DND-41 (cell line): ENCODE measurements around the gene PLP1.

Experiments used
- CTCF ChIP-seq: IDR thresholded peaks from 2 replicates; pipeline ENCODE4 v1.5.1; 2012; ENCODE audit warnings: borderline replicate concordance, low read length, moderate library complexity, mild to moderate bottlenecking; ENCODE audit not compliant: poor library complexity, severe bottlenecking; ENCODE audit errors: extremely low read depth
- EZH2 ChIP-seq: IDR thresholded peaks from 3 replicates; pipeline ENCODE4 v1.6.1; 2012; ENCODE audit warnings: borderline replicate concordance, low read depth, mild to moderate bottlenecking, moderate library complexity, low read length, inconsistent platforms; ENCODE audit not compliant: severe bottlenecking

GRCh38 chrX:103747163-103747562 lies 29.5 kb upstream of the PLP1 start:
- TF ChIP-seq CTCF (no peak), EZH2 (no peak)
